Stimulated activated CD4-positive, alpha-beta T cell treated with anti-CD3 and anti-CD28 coated beads, TNF-alpha, amount 100 ng/mL, for 48 hours (primary cell): Measurements from ENCODE around the gene ELK3.

Source experiments
- DNase-seq, 3 donors: peaks; one replicate each; pipeline ENCODE4 v3.0.0-alpha.2; 2020; ENCODE audit warnings: low read depth in 3 of 3

ELK3 gene

DNA sequence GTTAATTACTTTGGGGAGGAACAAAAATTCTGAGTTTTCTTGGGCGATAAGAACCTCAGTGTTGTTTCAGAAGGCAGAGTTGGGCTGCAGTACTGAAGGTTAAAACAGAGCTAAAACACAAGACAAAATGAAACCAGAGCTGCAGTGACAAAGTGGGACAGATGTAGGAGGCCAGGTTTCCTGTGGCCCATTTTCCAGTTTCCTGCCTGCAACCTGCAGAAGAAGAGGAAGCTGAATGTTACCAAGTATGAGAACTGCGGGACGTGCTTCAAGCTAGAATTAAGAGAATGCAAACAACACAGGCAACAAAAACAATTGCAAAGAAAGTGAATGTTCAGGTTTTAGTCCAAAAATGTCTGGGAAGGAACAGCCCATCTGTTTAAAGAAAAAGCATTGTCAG is 17.8 kb downstream of the ELK3 start:
- no peak for DNase-seq

- no peak for DNase-seq
These were observed 18.5 kb downstream of the ELK3 start for GRCh38 chr12:96212456-96213375.

DNA sequence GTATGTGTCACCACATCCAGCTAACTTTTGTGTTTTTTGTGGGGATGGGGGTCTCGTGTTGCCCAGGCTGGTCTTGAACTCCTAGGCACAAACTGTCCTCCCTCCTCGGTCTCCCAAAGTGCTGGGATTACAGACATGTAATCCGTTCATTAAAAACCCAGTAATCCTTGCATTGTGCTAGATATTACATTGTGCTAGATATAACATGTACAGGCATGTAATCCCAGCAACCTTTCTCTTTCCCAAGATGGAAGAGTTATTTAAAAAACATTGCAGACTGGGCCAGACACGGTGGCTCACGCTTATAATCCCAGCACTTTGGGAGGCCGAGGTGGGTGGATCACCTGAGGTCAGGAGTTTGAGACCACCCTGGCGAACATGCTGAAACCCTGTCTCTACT is 19.7 kb downstream of the ELK3 start:
- no peak for DNase-seq

- DNase-seq, result no peak
These were observed 21.7 kb downstream of the ELK3 start for GRCh38 chr12:96215919-96216273.

- no peak for DNase-seq
These were observed 25.0 kb downstream of the ELK3 start for GRCh38 chr12:96218989-96219678.

DNA sequence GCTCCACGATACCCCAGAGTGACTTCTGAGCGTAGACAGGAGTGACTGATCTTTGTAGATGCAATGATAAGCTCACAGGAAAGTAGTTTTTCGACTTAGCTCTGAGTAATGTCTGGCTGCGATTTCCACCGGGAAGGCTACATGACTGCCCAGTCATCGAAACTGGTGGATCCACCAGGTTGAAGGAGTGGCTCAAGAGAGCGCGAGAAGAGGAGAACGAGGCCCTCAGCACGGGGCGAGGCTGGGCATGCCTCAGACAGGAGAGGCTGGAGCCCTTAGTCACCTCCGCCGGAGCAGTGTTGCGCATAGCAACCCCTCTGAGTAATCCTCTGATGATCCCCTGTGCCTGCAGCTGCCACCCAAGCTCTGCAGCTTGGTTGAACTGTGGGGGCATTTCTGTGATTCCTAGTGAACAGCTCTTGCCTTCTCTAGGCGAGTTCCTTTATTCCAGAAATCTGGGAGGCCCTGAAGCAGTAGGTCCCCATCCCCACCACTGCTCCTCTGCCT is 25.6 kb downstream of the ELK3 start:
- DNase-seq, result no peak

DNA sequence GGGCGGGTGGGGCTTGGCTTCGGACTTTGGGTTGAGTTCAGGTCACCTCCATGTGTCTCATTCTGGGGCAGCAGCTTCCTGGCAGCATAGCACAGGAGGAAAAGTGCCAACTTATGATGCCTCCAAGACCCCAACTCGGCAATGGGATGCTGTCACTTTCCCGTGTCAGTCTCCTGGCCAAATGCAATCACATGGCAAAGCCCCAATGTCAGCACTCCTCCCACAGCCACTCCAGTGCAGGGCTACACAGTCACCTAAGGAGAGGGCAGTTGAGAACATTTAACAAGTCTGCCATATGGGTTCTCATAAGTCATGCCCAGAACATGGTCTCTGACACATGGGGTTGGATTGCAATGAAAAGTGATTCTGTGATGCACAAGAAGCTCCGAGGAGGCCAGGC is 26.7 kb downstream of the ELK3 start:
- DNase-seq, result no peak

- DNase-seq, result no peak
These were observed 27.2 kb downstream of the ELK3 start for GRCh38 chr12:96221391-96221790.

- no peak for DNase-seq
These were observed 29.4 kb downstream of the ELK3 start for GRCh38 chr12:96223411-96224218.

- DNase-seq, result no peak
These were observed 30.0 kb downstream of the ELK3 start for GRCh38 chr12:96224219-96224615.

DNA sequence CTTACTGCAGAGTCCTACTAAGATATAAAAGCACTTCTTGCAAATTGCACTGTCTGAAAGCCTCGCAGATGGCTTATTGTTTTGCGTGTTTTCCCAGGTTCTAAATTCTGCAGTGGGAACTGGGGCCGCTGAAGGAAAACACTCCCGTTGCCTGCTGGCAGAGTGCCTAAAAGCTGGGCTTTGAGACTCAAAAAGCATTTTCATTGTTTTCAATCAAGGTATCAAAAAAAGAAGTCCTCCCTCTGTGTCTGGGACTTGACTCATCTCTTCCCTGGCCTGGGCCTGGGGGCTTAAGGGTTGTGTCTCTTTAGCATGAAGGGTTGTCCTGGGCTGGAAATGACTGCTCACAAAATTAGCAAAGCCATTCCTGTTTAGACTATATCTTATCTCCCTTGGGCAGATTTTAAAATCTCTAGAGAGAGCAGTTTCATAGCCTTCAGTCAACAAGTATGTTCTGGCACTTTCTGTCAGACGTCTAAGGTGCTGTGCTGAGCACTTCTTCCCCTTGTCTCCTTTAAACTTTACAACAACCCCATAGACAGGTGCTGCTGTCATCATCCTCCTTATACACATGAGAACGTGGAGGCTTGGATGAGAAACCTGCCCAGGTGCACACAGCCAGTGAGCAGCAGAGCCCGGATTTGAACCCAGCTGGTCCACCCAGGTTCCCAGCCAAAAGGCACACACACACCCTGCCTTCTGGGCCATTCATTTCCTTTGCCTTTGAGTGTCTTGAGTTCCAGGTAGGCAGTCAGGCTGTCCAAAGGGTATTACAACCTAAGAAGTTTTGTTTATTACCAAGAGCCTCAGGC is 31.1 kb downstream of the ELK3 start:
- DNase-seq, result no peak

DNA sequence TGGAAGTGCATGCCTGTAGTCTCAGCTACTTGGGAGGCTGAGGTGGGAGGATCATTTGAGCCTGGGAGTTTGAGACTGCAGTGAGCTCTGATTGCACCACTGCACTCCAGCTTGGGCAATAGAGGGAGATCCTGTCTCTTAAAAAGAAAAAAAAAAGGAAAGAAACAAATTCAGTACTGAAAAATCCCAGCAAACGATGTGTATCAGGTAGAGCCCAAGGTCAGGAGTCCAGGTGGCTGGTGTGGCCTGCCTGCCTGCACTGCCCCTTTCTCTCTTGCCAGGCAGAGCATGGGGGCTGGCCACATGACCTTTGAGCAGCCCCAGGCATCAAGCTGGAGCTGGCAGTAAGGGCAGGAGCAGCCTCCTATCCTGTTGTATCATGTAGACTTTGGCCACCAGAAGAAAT is 31.8 kb downstream of the ELK3 start:
- no peak for DNase-seq

GRCh38 chr12:96226401-96226800 is 32.2 kb downstream of the ELK3 start:
- no peak for DNase-seq

DNA sequence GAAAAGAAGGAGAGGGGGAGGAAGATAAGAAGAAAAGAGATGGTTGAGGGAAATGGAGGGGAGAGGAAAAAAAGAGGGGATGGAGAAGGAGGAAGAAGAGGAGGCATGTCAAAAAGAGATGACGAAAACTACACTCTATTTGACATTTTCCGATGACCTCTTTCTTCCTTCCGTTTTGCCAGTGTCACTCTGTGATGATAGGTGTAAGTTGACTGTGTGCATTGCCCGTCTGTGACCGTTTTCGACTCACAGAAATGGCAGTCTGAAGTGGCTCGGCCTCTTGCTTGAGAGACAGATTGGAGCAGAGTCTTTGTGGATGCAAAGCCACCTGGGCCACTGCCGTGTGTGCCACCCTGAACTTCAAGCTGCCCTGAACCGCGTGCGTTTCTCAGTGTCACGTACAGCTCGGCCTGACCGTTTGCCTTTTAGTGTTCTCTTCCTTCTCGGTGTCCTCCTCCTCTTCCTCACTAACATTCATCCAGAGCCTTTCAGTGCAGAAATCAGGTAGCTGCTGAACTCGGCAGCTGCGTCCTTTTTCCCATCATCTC is 32.7 kb downstream of the ELK3 start:
- DNase-seq, result no peak

DNA sequence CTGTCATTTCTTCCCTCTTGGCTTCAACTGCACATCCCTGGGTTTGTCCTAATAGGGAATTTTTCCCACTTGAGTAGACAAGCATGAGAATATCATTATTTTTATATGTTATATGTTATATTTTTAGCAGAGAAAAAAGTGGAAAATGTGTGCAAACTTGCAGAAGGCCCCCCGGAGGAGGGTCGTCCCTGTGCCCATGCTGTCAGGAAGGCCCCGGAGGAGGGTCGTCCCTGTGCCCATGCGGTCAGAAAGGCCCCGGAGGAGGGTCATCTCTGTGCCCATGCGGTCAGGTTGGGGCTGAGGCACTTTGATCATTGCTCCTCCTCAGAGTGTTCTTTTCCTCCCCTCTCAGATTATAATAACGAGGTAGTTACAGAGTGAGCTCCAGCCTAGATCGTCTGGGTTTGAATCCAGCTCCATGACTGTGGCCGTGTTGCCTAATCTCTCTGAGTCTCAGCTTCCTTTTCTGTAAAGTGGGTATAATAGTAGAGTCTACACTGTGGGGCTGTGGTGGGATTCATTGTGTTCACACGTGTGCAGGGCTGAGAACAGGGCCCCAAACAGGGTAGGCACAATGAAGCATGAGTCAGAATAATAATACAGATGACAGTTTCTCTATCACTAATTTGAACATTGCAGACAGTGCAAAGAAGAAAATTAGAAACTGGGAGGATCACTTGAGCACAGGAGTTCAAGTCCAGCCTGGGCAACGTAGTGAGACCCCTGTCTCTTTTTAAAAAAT is 33.4 kb downstream of the ELK3 start:
- DNase-seq, result no peak

DNA sequence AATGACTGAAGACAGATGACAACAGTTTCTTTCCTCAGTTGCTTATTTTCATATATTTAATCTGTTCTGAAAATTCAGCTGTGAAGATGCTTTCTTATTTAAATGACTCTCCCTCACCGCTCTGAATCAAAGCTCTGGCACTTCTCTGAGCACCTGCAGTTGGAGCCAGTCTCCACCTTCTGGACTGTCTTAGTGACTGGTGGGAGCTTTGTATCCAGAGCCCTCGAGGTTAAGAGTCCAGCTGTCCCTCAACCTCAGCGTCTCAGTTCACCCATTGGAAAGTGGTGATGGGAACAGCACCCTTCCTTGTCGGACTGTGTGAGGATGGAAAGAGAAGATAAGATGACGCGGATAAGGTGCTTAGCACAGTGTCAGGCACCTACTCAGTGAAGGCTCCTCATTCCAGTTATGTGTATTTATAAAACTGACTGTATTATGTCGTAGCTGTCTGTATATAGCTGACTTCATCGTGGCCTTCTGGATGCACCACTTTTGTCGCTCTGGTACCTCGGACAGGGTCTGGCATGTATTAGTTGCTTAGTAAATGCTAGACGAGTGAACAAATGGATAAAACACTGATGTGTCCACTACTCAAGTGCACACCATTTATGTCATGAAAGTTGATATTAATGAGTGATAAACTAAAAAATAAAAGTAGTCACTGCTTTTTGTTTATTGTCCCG is 34.5 kb downstream of the ELK3 start:
- no peak for DNase-seq

DNA sequence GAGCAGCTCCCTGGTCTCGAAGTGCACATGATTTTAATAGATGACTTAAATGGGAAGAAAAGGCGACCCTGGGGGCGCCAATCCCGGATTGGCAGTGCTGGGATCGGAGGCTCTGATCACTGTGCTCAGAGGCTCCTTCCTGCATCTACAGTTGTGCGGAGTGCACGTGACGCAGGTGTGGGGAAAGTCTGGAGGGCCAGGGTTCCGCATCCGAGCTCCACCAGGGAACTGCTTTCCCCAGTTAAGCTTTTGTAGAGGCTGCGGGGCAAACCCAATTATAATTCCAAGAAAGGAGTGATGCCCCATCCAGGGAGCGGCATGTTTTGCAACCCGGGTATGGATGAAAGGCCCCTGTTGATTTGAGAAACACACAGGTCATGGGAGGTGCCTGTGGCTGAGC is 36.5 kb downstream of the ELK3 start:
- no peak for DNase-seq

DNA sequence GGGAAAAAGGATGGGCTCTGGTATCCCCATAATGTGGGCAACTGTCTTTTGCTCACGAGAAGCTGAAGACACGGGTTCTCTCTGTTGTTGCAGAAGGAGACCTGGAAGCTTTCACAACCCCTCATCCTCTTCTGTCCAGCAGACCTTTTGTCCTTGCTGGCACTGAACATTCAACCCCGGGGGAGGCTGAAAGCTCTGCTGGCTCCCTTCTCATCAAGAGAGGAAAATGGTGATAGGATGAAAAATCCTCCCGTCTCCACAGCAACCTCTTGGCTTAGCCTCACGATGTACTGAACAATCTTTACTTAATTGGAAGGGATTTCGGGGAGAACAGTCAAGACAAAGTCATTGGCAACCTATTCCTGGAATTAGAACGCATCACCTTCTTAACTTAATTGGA is 39.0 kb downstream of the ELK3 start:
- DNase-seq, result no peak

GRCh38 chr12:96233939-96234461 is 39.8 kb downstream of the ELK3 start:
- DNase-seq, result no peak
